Spleen (tissue), 7 donors: ENCODE results near the gene MYO5B.

Source experiments
- CTCF ChIP-seq, 11 experiments: fragments of 200-600 bp in 7 of 11; fragments of 450-650 bp in 4 of 11; sonication (generic) in 4 of 11; IDR thresholded peaks in 8 of 11; conservative IDR thresholded peaks in 3 of 11; 1 replicate in 7 of 11; 2 replicates in 4 of 11; pipeline versions ENCODE4 v1.4.0 to v1.8.0; 2016 to 2021; ENCODE audit warnings: antibody characterized with exemption in 11 of 11, inconsistent platforms in 4 of 11, mild to moderate bottlenecking in 1 of 11
- POLR2A ChIP-seq, 3 donors: fragments of 450-650 bp; IDR thresholded peaks; one replicate each; pipeline ENCODE4 v1.5.1; 2017; ENCODE audit warnings: antibody characterized with exemption in 3 of 3, mild to moderate bottlenecking in 1 of 3
- POLR2AphosphoS5 ChIP-seq, 3 donors: sonication (generic); formaldehyde crosslinking; IDR thresholded peaks; one replicate each; pipeline ENCODE4 v1.5.1; 2017; ENCODE audit warnings: antibody characterized with exemption in 3 of 3
- donor health status: DM: no; HTN: no; CAD: no; lungs with moderate emphysema.
- donor health status: DM: no; HTN: no; CAD: no.
- donor health status: DM: no; HTN: no; CAD: no.

GRCh38 chr18:50065039-50065438 lies 129.9 kb downstream of the MYO5B start:
- TF ChIP-seq CTCF (IDR thresholded peaks at IDR 0.05 in 8 of 11, conservative IDR thresholded peaks at IDR 0.05 in 3 of 11) (no peak), POLR2A (IDR thresholded peaks at IDR 0.05) (no peak), POLR2AphosphoS5 (IDR thresholded peaks at IDR 0.05) (no peak)
